GM19351 (cell line): ENCODE data around the gene KANTR.

Source experiments
- ATAC-seq: cut with Tn5 transposase; IDR thresholded peaks from one replicate; pipeline ENCODE4 v1.9.1; 2021; ENCODE audit warnings: mild to moderate bottlenecking, moderate library complexity; ENCODE audit not compliant: unreplicated experiment

Gene KANTR

GRCh38 chrX:53093748-53094581 is at the start of gene KANTR:
Gene KANTR (plus strand): TSS chrX:53094142. CDS start chrX:53124273, 30,131 bp downstream.
- peak; percentile 74 for ATAC-seq

GRCh38 chrX:53044995-53045394 is 48.9 kb upstream of the KANTR start:
- ATAC-seq = no peak

- no peak for ATAC-seq
Measured at GRCh38 chrX:53047228-53047627, 46.7 kb upstream of the KANTR start.

- no peak for ATAC-seq
Measured at GRCh38 chrX:53048169-53049126, 45.5 kb upstream of the KANTR start, which contains the start of gene GPR173. Gene GPR173 (plus strand): TSS chrX:53048789. CDS start chrX:53076622, 27,833 bp downstream.

- no peak for ATAC-seq
Measured at GRCh38 chrX:53049127-53049517, 44.8 kb upstream of the KANTR start.

GRCh38 chrX:53050841-53051240 is 43.1 kb upstream of the KANTR start:
- no peak for ATAC-seq

- no peak for ATAC-seq
Measured at GRCh38 chrX:53055244-53055849, 38.6 kb upstream of the KANTR start.

GRCh38 chrX:53056292-53056691 is 37.6 kb upstream of the KANTR start:
- no peak for ATAC-seq

- no peak for ATAC-seq
Measured at GRCh38 chrX:53065104-53065503, 28.8 kb upstream of the KANTR start.

- no peak for ATAC-seq
Measured at GRCh38 chrX:53071064-53071463, 22.9 kb upstream of the KANTR start.

- ATAC-seq = peak; percentile 75
Measured at GRCh38 chrX:53071604-53072417, 22.1 kb upstream of the KANTR start.

GRCh38 chrX:53072418-53073114 is 21.4 kb upstream of the KANTR start:
- no peak for ATAC-seq

GRCh38 chrX:53073115-53073586 is 20.8 kb upstream of the KANTR start:
- no peak for ATAC-seq

- no peak for ATAC-seq
Measured at GRCh38 chrX:53075011-53075410, 18.9 kb upstream of the KANTR start.

- no peak for ATAC-seq
Measured at GRCh38 chrX:53076671-53077070, 17.3 kb upstream of the KANTR start.

- ATAC-seq = no peak
Measured at GRCh38 chrX:53077207-53078197, 16.4 kb upstream of the KANTR start.

GRCh38 chrX:53078943-53079342 is 15.0 kb upstream of the KANTR start:
- ATAC-seq = no peak
